ENCODE results near the gene LUC7L.

DNA sequence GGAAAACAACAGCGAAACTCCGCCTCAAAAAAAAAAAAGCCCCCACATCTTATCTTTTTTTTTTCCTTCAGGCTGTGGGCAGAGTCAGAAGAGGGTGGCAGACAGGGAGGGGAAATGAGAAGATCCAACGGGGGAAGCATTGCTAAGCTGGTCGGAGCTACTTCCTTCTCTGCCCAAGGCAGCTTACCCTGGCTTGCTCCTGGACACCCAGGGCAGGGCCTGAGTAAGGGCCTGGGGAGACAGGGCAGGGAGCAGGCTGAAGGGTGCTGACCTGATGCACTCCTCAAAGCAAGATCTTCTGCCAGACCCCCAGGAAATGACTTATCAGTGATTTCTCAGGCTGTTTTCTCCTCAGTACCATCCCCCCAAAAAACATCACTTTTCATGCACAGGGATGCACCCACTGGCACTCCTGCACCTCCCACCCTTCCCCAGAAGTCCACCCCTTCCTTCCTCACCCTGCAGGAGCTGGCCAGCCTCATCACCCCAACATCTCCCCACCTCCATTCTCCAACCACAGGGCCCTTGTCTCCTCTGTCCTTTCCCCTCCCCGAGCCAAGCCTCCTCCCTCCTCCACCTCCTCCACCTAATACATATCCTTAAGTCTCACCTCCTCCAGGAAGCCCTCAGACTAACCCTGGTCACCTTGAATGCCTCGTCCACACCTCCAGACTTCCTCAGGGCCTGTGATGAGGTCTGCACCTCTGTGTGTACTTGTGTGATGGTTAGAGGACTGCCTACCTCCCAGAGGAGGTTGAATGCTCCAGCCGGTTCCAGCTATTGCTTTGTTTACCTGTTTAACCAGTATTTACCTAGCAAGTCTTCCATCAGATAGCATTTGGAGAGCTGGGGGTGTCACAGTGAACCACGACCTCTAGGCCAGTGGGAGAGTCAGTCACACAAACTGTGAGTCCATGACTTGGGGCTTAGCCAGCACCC lies 54.0 kb downstream of the LUC7L start:
- TF ChIP-seq, protein P1, sequence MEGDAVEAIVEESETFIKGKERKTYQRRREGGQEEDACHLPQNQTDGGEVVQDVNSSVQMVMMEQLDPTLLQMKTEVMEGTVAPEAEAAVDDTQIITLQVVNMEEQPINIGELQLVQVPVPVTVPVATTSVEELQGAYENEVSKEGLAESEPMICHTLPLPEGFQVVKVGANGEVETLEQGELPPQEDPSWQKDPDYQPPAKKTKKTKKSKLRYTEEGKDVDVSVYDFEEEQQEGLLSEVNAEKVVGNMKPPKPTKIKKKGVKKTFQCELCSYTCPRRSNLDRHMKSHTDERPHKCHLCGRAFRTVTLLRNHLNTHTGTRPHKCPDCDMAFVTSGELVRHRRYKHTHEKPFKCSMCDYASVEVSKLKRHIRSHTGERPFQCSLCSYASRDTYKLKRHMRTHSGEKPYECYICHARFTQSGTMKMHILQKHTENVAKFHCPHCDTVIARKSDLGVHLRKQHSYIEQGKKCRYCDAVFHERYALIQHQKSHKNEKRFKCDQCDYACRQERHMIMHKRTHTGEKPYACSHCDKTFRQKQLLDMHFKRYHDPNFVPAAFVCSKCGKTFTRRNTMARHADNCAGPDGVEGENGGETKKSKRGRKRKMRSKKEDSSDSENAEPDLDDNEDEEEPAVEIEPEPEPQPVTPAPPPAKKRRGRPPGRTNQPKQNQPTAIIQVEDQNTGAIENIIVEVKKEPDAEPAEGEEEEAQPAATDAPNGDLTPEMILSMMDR (IDR thresholded peaks at IDR 0.05) = no peak
- no peak for TF ChIP-seq POLR2A (IDR thresholded peaks at IDR 0.05)

All from lower leg skin (tissue), 3 donors.